ENCODE results near the gene UBAC2. TPM values are rescaled to one million over a fixed set of nuclear protein-coding genes. Genes with fewer than 3 reads are reported as not detected.

The UBAC2 gene
- total RNA-seq, 1 experiment from 2014 or later, result 103 TPM

GRCh38 chr13:99179460-99179859, 21.2 kb upstream of the UBAC2 start:
- H3K4me1 Mint-ChIP-seq (ENCODE audit: low read depth, unreplicated experiment), result no peaks in the 10 kb centered on the region
- H3K36me3 Mint-ChIP-seq (ENCODE audit: insufficient read depth, unreplicated experiment), result no peaks in the 10 kb centered on the region
- no TSS peak for BruUV-seq (replicated peaks)
- H3K4me3 Mint-ChIP-seq (ENCODE audit: unreplicated experiment), result no peak overlapping the region
- DNase-seq, result no peak
- H3K27ac Mint-ChIP-seq (ENCODE audit: unreplicated experiment), result no peak overlapping the region
- peaks cover 1% of the 10 kb centered on the region; the same call in 1 of the 2 replicates for H3K4me1 ChIP-seq
- CTCF ChIA-PET, result no interaction called here
- no peaks in the 10 kb centered on the region for H3K27me3 ChIP-seq (replicated peaks; ENCODE audit: control insufficient read depth, insufficient read depth, low read length)
- intact Hi-C loops (cut with micrococcal nuclease; ENCODE audit: unreplicated experiment), result no loop called here
- no peak overlapping the region for H3K4me3 ChIP-seq (ENCODE audit: low read depth, low read length)
- no peaks in the 10 kb centered on the region for H3K36me3 ChIP-seq (ENCODE audit: control insufficient read depth, insufficient read depth, low read length)
- H3K9me3 Mint-ChIP-seq (ENCODE audit: unreplicated experiment), result no peaks in the 10 kb centered on the region
- no peak for TF ChIP-seq CTCF (IDR thresholded peaks at IDR 0.05; ENCODE audit: insufficient read depth in 1 of 2, low read depth in 1 of 2, low read length in 1 of 2, severe bottlenecking in 1 of 2, unreplicated experiment in 1 of 2)
- H3K9me3 ChIP-seq, result no peaks in the 10 kb centered on the region
- H3K27me3 Mint-ChIP-seq (ENCODE audit: insufficient read depth, unreplicated experiment), result no peaks in the 10 kb centered on the region
- POLR2A ChIA-PET, result no interaction called here

GRCh38 chr13:99182439-99182838, 18.2 kb upstream of the UBAC2 start:
- no peaks in the 10 kb centered on the region for H3K4me1 ChIP-seq
- H3K36me3 ChIP-seq (ENCODE audit: control insufficient read depth, insufficient read depth, low read length), result no peaks in the 10 kb centered on the region
- POLR2A ChIA-PET, result no interaction called here
- Mint-ChIP-seq H3K36me3 (ENCODE audit: insufficient read depth, unreplicated experiment) (no peaks in the 10 kb centered on the region), H3K9me3 (ENCODE audit: unreplicated experiment) (no peaks in the 10 kb centered on the region), H3K4me3 (ENCODE audit: unreplicated experiment) (no peak overlapping the region), H3K27ac (ENCODE audit: unreplicated experiment) (no peak overlapping the region), H3K27me3 (ENCODE audit: insufficient read depth, unreplicated experiment) (no peaks in the 10 kb centered on the region), H3K4me1 (ENCODE audit: low read depth, unreplicated experiment) (no peaks in the 10 kb centered on the region)
- no peak for TF ChIP-seq CTCF (IDR thresholded peaks at IDR 0.05; ENCODE audit: insufficient read depth in 1 of 2, low read depth in 1 of 2, low read length in 1 of 2, severe bottlenecking in 1 of 2, unreplicated experiment in 1 of 2)
- no peak overlapping the region for H3K4me3 ChIP-seq (ENCODE audit: low read depth, low read length)
- DNase-seq, result no peak
- intact Hi-C loops (cut with micrococcal nuclease; ENCODE audit: unreplicated experiment), result no loop called here
- no TSS peak for BruUV-seq (replicated peaks)
- no peaks in the 10 kb centered on the region for H3K27me3 ChIP-seq (replicated peaks; ENCODE audit: control insufficient read depth, insufficient read depth, low read length)
- CTCF ChIA-PET, result no interaction called here
- H3K9me3 ChIP-seq, result no peaks in the 10 kb centered on the region

GRCh38 chr13:99185606-99186005, 15.0 kb upstream of the UBAC2 start:
- Mint-ChIP-seq H3K27ac (ENCODE audit: unreplicated experiment) (no peak overlapping the region), H3K9me3 (ENCODE audit: unreplicated experiment) (no peaks in the 10 kb centered on the region), H3K4me3 (ENCODE audit: unreplicated experiment) (no peak overlapping the region), H3K27me3 (ENCODE audit: insufficient read depth, unreplicated experiment) (no peaks in the 10 kb centered on the region), H3K4me1 (ENCODE audit: low read depth, unreplicated experiment) (no peaks in the 10 kb centered on the region), H3K36me3 (ENCODE audit: insufficient read depth, unreplicated experiment) (no peaks in the 10 kb centered on the region)
- TF ChIP-seq CTCF (IDR thresholded peaks at IDR 0.05; ENCODE audit: insufficient read depth in 1 of 2, low read depth in 1 of 2, low read length in 1 of 2, severe bottlenecking in 1 of 2, unreplicated experiment in 1 of 2), result no peak
- intact Hi-C loops (cut with micrococcal nuclease; ENCODE audit: unreplicated experiment), result no loop called here
- Histone ChIP-seq H3K4me3 (ENCODE audit: low read depth, low read length) (no peak overlapping the region), H3K9me3 (no peaks in the 10 kb centered on the region), H3K4me1 (no peaks in the 10 kb centered on the region), H3K27me3 (replicated peaks; ENCODE audit: control insufficient read depth, insufficient read depth, low read length) (no peaks in the 10 kb centered on the region), H3K36me3 (ENCODE audit: control insufficient read depth, insufficient read depth, low read length) (no peaks in the 10 kb centered on the region)
- CTCF ChIA-PET, result no interaction called here
- DNase-seq, result no peak
- POLR2A ChIA-PET, result no interaction called here
- BruUV-seq (replicated peaks), result no TSS peak
